HUES64 (cell line): ENCODE results near the gene GRIPAP1. TPM values are rescaled to one million over a fixed set of nuclear protein-coding genes. Genes with fewer than 3 reads are reported as not detected.

ENCODE experiments used
- H3K27ac ChIP-seq: 2 replicates; pipeline ENCODE4 v1.7.0; 2013; ENCODE audit warnings: low read depth, low read length, inconsistent platforms
- H3K27me3 ChIP-seq: 2 replicates; pipeline ENCODE4 v1.6.1; 2013; ENCODE audit warnings: mild to moderate bottlenecking, low read length; ENCODE audit not compliant: insufficient read depth
- H3K36me3 ChIP-seq: 2 replicates; pipeline ENCODE4 v1.6.1; 2013; ENCODE audit warnings: mild to moderate bottlenecking, low read length; ENCODE audit not compliant: insufficient read depth
- H3K4me1 ChIP-seq: 2 replicates; pipeline ENCODE4 v1.6.1; 2013; ENCODE audit warnings: mild to moderate bottlenecking, low read length, moderate library complexity; ENCODE audit not compliant: insufficient read depth
- H3K4me3 ChIP-seq: 2 replicates; pipeline ENCODE4 v1.5.1; 2013; ENCODE audit warnings: mild to moderate bottlenecking, low read length, moderate library complexity
- H3K9ac ChIP-seq: 2 replicates; pipeline ENCODE4 v1.6.1; 2013; ENCODE audit warnings: mild to moderate bottlenecking, low read depth, low read length
- H3K9me3 ChIP-seq: 2 replicates; pipeline ENCODE4 v1.6.1; 2013; ENCODE audit warnings: low read depth, low read length; ENCODE audit not compliant: insufficient read depth
- WGBS: fragments of 150-250, 120-280 bp; methylation state at CpG from one replicate; pipeline ENCODE4 v1.1.7; 2013; ENCODE audit warnings: missing lambda C conversion rate; 5-methylcytosine and 5-hydroxymethylcytosine counted together
- polyA plus RNA-seq, 2 experiments: library from polyadenylated mRNA; stranded (reverse); fragments of 50-300 nt; gene quantifications; one replicate each; pipeline ENCODE4 v1.2.3, GENCODE V29; 2013

The GRIPAP1 gene
- 24.8 TPM for polyA plus RNA-seq (2013, experiment 1 of 2)
- polyA plus RNA-seq (2013, experiment 2 of 2): 23.8 TPM

- Histone ChIP-seq H3K27ac (peak within 1 kb of the TSS; percentile 99), H3K36me3 (peaks cover 22% of the 10 kb centered on the region), H3K4me1 (no peaks in the 10 kb centered on the region), H3K27me3 (no peaks in the 10 kb centered on the region), H3K4me3 (peak within 1 kb of the TSS; percentile 84), H3K9ac (peak within 1 kb of the TSS; percentile 99), H3K9me3 (no peaks in the 10 kb centered on the region)
- 0% methylated on average over 30 of the region's 38 CpGs for WGBS
Observed at GRCh38 chrX:49002091-49002935, at the start of gene GRIPAP1. Gene GRIPAP1 (minus strand): TSS chrX:49002264. CDS start chrX:49002229, 35 bp downstream.

- Histone ChIP-seq H3K9ac (peak overlapping the region; percentile 49; the same call in 1 of the 2 replicates), H3K4me3 (peak overlapping the region; percentile 50), H3K4me1 (peaks cover 7% of the 10 kb centered on the region), H3K27ac (peak overlapping the region; percentile 67; the same call in 1 of the 2 replicates), H3K9me3 (no peaks in the 10 kb centered on the region), H3K27me3 (no peaks in the 10 kb centered on the region), H3K36me3 (peaks cover 8% of the 10 kb centered on the region)
- WGBS: 27% methylated on average over 13 of the region's 13 CpGs
Observed at GRCh38 chrX:49043987-49044281, 41.9 kb upstream of the GRIPAP1 start.

GRCh38 chrX:49043220-49043986, 41.3 kb upstream of the GRIPAP1 start, which contains the start of gene TFE3:
Gene TFE3 (minus strand): TSS chrX:49043357. CDS start chrX:49043226, 131 bp downstream.
- Histone ChIP-seq H3K4me3 (peak within 1 kb of the TSS; percentile 81), H3K36me3 (peaks cover 13% of the 10 kb centered on the region), H3K4me1 (peaks cover 7% of the 10 kb centered on the region), H3K27ac (peak within 1 kb of the TSS; percentile 99), H3K9me3 (no peaks in the 10 kb centered on the region), H3K27me3 (no peaks in the 10 kb centered on the region), H3K9ac (peak within 1 kb of the TSS; percentile 82)
- under 1% methylated on average over 49 of the region's 67 CpGs for WGBS

GRCh38 chrX:49042581-49043219, 40.6 kb upstream of the GRIPAP1 start:
- H3K36me3 ChIP-seq: peaks cover 20% of the 10 kb centered on the region
- WGBS: 1% methylated on average over 29 of the region's 29 CpGs
- peaks cover 7% of the 10 kb centered on the region for H3K4me1 ChIP-seq
- H3K9me3 ChIP-seq: no peaks in the 10 kb centered on the region
- peak overlapping the region; percentile 99 for H3K27ac ChIP-seq
- H3K9ac ChIP-seq: peak overlapping the region; percentile 82
- H3K27me3 ChIP-seq: no peaks in the 10 kb centered on the region
- H3K4me3 ChIP-seq: peak overlapping the region; percentile 81

GRCh38 chrX:49041744-49042580, 39.9 kb upstream of the GRIPAP1 start:
- 2% methylated on average over 7 of the region's 10 CpGs for WGBS
- Histone ChIP-seq H3K4me3 (peak overlapping the region; percentile 81), H3K9me3 (no peaks in the 10 kb centered on the region), H3K36me3 (peaks cover 27% of the 10 kb centered on the region), H3K4me1 (peaks cover 7% of the 10 kb centered on the region), H3K9ac (peak overlapping the region; percentile 82), H3K27ac (peak overlapping the region; percentile 99), H3K27me3 (no peaks in the 10 kb centered on the region)

- Histone ChIP-seq H3K27me3 (no peaks in the 10 kb centered on the region), H3K27ac (peak overlapping the region; percentile 99; the same call in 1 of the 2 replicates), H3K9ac (peak overlapping the region; percentile 82), H3K4me1 (peaks cover 7% of the 10 kb centered on the region), H3K4me3 (peak overlapping the region; percentile 81), H3K9me3 (no peaks in the 10 kb centered on the region), H3K36me3 (peaks cover 34% of the 10 kb centered on the region)
- 3% methylated on average over 4 of the region's 7 CpGs for WGBS
Observed at GRCh38 chrX:49040376-49040955, 38.4 kb upstream of the GRIPAP1 start.

GRCh38 chrX:49039598-49040375, 37.7 kb upstream of the GRIPAP1 start:
- peak overlapping the region; percentile 82 for H3K9ac ChIP-seq
- peaks cover 7% of the 10 kb centered on the region for H3K4me1 ChIP-seq
- H3K27ac ChIP-seq: peak overlapping the region; percentile 99
- H3K9me3 ChIP-seq: no peaks in the 10 kb centered on the region
- H3K27me3 ChIP-seq: no peaks in the 10 kb centered on the region
- 0% methylated on average over 6 of the region's 9 CpGs for WGBS
- H3K36me3 ChIP-seq: peaks cover 35% of the 10 kb centered on the region
- peak overlapping the region; percentile 81 for H3K4me3 ChIP-seq

GRCh38 chrX:49037883-49038475, 35.9 kb upstream of the GRIPAP1 start:
- Histone ChIP-seq H3K4me1 (peaks cover 7% of the 10 kb centered on the region), H3K4me3 (no peak overlapping the region), H3K9ac (no peak overlapping the region), H3K27me3 (no peaks in the 10 kb centered on the region), H3K36me3 (peaks cover 53% of the 10 kb centered on the region), H3K9me3 (no peaks in the 10 kb centered on the region), H3K27ac (no peak overlapping the region)
- 97% methylated on average over 15 of the region's 15 CpGs for WGBS

- Histone ChIP-seq H3K9me3 (no peaks in the 10 kb centered on the region), H3K36me3 (peaks cover 58% of the 10 kb centered on the region), H3K4me3 (no peak overlapping the region), H3K27ac (no peak overlapping the region), H3K9ac (no peak overlapping the region), H3K27me3 (no peaks in the 10 kb centered on the region), H3K4me1 (no peaks in the 10 kb centered on the region)
- WGBS: 100% methylated on average over 6 of the region's 6 CpGs
Observed at GRCh38 chrX:49030283-49030682, 28.2 kb upstream of the GRIPAP1 start.
